Central memory CD4-positive, alpha-beta T cell (primary cell): ENCODE results near the gene MYADML2.

ENCODE experiments used
- DNase-seq: peaks from one replicate; pipeline ENCODE4 v3.0.0; 2022

Gene MYADML2

GRCh38 chr17:81935709-81936084 lies 11.3 kb downstream of the MYADML2 start:
- no peak for DNase-seq

DNA sequence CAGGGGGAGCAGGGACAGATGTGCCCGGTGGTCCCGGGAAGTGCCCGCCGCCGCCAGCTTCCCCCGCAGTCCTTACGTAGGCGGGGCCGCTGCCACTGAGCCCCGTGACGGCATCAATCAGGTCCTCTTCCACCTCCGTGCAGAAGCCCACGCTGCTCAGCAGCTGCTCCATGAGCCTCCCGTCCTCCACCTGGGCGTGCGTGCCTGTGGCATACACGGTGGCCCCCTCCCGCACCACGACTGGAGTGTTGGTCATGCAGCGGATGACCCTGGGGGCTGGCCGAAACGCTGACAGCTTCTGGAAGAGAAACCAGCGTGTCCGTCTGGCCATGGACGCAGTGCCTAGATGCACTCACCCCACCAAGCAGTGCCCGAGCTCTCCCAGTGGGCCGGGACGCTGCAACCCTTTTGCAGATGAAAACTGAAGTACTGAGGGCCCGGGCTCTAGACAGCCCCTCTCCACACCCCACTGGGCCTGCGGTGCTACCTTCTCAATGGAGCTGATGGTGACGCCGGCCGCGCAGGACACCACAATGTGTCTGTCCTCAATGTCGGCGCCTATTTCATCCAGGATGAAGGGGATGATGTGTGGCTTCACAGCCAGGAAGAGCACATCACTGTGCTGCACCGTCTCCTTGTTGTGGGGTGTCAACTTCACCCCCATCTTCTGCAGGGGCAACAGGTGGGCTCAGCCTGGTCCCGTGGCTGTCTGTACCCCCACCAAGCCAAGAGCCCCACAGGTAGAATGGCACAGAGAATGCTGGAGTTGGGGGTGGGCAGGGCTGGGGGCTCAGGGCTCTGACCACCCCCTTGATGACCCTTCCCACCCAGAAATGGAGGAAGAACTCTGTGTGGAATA lies 12.0 kb downstream of the MYADML2 start:
- DNase-seq: no peak

- no peak for DNase-seq
Measured at GRCh38 chr17:81934098-81934757, 12.8 kb downstream of the MYADML2 start.

GRCh38 chr17:81933178-81933699 lies 13.8 kb downstream of the MYADML2 start:
- DNase-seq: no peak

DNA sequence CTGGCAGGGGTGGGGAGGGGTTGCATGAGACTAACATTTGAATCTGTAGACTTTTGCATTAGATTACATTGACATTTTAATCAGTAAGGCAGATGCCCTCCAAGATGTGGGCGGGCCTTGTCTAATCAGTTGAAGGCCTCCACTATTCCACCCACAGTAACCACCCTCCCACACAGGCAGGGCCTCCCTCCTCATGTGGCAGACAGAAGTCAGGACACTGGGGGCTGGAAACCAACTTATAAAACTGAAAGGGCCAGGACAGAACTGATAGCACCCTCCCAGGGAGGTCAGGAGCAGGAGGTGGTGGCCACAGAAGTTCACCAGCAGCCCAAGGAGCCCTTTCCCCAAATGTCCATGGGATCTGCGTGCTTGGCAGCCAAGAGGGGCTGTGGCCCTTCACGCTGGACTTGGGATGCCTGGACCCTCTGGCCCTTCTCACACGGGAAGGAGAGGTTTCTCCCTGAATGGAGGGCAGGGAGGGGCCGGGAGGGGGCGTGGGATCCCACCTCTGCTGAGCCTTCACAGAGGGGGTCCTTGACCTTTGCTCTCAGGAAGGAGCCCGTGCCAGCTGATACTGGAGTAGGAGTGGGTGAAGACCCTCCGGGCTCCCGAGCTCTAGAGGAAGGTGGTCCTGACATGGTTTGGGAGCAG lies 14.6 kb downstream of the MYADML2 start:
- no peak for DNase-seq

DNA sequence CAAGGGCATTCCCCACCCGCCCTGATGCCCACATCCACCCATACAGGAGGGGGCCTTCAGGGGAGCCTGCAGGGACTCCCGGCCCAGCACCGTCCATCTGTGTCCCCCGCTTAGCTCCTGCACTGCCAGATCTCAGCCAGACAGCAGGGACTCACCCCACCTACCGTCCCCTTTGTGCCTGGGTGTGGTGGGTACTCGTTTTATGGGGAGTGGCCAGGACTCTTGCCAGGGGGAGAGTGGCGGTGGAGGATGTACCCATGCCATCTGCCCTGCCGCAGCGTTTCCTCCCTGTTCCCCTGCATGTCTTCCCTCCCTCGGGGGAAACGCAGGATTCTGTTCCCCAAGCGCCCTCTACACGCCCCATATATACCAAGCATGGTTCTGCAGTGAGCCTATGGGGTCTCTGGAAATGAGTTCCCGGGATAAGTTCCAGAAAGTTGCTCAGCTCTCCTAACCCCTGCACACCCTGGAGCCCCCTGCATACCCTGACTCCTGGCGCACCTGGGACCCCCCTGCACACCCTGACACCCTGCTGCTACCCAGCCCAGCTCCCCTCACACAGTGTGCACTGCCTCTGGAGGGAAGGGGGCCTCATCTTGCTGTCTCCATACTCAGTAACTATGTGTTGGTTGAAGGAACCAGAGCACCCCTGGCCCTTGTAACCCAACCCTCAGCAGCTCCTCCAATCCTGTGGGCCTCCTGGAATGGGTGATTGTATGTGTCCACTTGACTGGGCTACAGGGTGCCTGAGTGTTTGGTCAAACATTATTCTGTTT lies 15.3 kb downstream of the MYADML2 start:
- no peak for DNase-seq

DNA sequence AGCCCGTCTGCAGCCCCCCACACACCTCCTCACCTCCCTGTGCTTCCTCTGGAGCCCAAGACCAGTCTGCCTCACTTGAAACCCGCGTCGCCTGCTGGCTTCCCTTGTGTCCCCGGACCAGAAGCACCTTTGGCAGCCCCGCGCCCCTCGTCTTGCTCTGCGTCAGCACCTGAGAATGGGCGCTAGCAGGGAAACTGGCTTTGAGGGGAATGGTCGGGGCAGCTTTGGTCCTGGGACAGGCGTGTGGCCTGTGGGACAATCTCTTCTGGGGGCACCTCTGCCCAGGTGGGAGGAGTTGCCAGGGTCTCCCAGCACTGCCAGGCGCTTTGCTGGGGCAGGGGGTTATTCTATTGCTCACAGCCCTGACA lies 15.9 kb downstream of the MYADML2 start:
- no peak for DNase-seq

GRCh38 chr17:81930142-81931125 lies 16.6 kb downstream of the MYADML2 start:
- DNase-seq: no peak

GRCh38 chr17:81929253-81930141 lies 17.5 kb downstream of the MYADML2 start:
- DNase-seq: no peak

- DNase-seq: no peak
Measured at GRCh38 chr17:81928544-81929252, 18.3 kb downstream of the MYADML2 start.

DNA sequence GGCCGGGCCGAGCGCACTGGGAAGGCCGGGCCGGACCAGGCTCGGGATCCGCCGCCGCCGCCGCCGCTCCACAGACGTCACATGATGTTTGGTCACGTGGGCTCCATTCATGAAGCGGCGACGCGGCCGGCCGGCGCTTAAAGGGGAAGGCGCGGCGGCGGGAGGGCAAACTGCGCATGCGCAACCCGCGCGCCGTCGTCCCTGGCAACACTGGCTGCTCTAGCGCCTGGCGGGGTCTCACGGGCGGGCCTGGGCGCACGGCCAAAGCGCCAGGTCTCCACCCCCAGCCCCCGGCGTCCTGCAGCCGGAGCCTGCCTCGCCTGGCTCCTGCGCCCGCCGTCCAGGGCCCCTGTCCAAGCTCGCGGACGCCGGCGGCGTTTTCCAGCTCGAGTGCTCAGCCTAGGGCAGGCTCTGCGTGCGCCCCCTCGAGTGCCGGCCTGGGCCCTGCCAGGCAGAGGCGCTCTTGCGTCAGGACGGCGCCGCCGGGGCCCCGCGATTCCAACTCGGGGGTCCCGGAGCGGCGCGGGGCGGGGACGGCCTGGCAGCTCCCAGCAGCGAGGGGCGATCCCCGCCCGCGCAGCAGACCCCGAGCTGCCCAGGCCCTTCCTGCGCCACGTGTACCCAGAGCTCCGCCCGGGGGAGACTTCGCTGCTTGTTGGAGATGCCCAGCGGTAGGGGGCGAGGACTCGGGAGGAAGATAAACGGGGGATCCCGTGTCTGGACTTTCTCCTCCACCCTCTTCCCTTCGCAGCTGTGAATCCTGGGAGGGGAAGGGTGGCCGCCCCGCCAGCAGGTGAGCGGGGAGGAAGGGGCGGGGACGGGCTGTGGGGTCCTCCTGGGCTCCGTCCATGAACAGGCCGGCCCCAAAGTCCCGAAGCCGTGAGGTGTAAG lies 19.1 kb downstream of the MYADML2 start, which contains the start of gene MAFG:
Gene MAFG, minus strand, starts transcription at position 83 of the 891 bp plus-strand sequence. CDS start 4,550 bp downstream, outside the sequence.
- DNase-seq: peak; percentile 89

DNA sequence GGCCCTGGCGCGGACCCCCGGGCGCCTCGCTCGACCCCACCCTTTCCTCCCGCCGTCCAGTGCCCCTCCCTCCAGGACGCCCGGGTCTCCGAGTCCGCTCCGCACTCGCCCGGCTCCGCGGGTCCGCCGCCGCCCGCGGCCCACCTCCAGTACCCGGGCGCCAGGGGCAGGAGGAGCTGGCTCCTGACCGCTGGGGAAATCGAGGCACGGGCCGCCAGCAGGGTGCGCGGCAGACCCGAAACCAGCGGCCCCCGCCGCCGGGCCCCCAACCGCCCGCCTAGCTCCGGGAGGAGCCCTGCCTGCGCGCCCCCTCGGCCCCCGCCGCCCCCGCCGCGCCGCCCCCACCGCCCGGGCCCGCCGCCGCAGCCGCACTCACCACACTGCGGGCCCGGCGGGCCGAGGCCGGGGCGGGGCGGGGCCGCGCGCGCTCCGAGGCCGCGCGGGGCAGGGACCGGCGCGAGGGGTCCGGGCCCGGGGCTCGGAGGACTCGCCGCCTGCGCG lies 19.8 kb downstream of the MYADML2 start:
- DNase-seq: no peak

- DNase-seq: peak; percentile 46
Measured at GRCh38 chr17:81926451-81927151, 20.4 kb downstream of the MYADML2 start.

DNA sequence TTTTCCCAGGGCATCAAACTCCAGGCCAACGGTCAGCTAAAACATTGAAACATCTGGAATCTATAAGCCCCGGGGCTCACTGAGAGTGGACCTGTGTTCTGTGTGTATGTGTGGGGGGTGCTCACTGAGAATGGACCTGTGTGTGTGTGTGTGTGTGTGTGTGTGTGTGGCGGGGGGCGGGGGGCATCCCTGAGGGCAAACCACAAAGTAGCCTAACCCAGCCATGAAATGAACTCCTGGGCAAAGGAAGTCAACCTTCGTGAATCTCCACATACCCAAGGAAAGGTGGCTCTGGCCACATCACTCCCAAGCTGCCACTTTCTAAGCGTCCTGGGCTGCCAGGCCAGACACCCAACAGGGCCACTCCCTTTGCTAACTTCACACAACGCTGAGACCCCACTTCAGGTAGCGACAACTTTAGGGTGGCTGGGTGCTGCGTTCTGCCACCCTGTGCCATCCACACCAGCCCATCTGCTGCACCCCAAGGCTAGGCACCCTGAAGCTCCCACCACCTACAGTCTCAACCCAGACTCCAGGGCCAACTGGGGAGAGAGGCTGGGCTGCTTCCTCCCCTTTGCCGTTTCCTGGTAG lies 21.1 kb downstream of the MYADML2 start:
- DNase-seq: no peak

GRCh38 chr17:81924557-81925532 lies 22.2 kb downstream of the MYADML2 start:
- peak; percentile 34 for DNase-seq
